ENCODE measurements around the gene PITPNB.

PITPNB gene

GRCh38 chr22:27867953-27868731 lies 50.9 kb downstream of the PITPNB start:
- DNase-seq (ENCODE audit: insufficient read length, low spot score) (no peak), FAIRE-seq (no peak)
- TF ChIP-seq POLR2A (IDR thresholded peaks at IDR 0.05; ENCODE audit: low read depth, low read length), result no peak

DNA sequence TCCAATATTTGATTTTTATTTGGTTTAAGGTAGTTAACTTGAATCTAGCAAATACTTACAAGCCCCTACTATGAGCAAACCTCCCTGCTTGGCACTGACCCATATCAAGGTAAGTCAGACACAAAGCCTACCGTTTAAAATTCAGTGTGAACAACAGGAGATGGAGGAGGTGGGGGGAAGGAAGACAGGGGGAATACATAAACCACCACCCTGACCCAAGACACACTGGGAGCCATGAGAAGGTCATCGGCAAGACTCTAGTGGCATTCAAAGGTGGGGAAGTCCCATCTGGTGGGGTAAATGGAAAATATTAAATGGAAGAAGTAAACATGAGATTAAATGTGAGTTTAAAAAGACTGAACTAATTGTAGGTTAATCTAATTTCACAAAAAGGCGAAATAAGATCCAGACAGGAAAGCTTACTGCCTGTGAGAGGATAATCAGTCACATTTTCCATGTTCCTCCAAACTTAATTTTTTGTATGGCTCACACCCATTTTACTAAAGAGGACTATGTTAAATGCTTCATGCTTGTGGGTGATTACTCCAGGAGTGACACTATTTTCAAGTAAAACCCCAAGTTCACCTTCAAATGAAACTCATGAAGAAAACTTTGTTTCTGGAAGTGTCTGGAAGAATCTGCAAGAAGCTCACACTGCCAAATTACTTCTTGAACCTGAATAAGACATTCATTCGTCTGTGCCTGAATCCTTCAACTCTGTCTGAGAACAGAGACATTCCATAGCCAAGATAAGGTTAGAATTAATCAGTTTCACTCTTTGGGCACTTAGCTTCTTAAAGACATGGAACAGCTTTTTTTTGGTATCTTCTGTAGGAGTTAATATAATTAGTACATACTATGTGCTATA lies 51.7 kb downstream of the PITPNB start:
- TF ChIP-seq POLR2A (IDR thresholded peaks at IDR 0.05; ENCODE audit: low read depth, low read length), result no peak
- DNase-seq (ENCODE audit: insufficient read length, low spot score), result no peak
- FAIRE-seq, result no peak

- TF ChIP-seq POLR2A (IDR thresholded peaks at IDR 0.05; ENCODE audit: low read depth, low read length), result no peak
- no peak for DNase-seq (ENCODE audit: insufficient read length, low spot score)
- FAIRE-seq, result no peak
Measured at GRCh38 chr22:27866135-27867084, 52.6 kb downstream of the PITPNB start.

DNA sequence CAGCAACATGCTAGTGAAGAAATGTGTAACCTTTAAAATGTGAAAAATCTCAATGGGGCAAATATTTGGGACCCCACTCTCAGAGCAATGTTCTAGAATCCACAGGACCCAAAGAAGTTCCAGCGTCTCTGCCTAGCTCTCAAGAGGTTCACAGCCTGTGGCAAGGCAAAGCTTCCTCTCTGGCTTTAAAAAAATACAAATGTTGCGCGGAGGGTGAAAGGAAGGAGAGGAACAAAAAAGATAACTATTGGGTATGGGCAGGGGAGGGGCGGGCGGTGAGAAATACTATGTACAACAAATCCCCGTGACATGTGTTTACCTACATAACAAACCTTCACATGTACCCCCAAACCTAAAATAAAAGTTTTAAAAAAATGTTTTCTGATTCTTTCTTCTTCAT lies 53.6 kb downstream of the PITPNB start:
- TF ChIP-seq POLR2A (IDR thresholded peaks at IDR 0.05; ENCODE audit: low read depth, low read length), result no peak
- no peak for DNase-seq (ENCODE audit: insufficient read length, low spot score)
- FAIRE-seq, result no peak

- no peak for DNase-seq (ENCODE audit: insufficient read length, low spot score)
- FAIRE-seq, result no peak
- TF ChIP-seq POLR2A (IDR thresholded peaks at IDR 0.05; ENCODE audit: low read depth, low read length), result no peak
Measured at GRCh38 chr22:27863556-27863955, 55.5 kb downstream of the PITPNB start.

GRCh38 chr22:27863001-27863400 lies 56.1 kb downstream of the PITPNB start:
- no peak for TF ChIP-seq POLR2A (IDR thresholded peaks at IDR 0.05; ENCODE audit: low read depth, low read length)
- DNase-seq (ENCODE audit: insufficient read length, low spot score) (no peak), FAIRE-seq (no peak)

- no peak for FAIRE-seq
- TF ChIP-seq POLR2A (IDR thresholded peaks at IDR 0.05; ENCODE audit: low read depth, low read length), result no peak
- no peak for DNase-seq (ENCODE audit: insufficient read length, low spot score)
Measured at GRCh38 chr22:27859336-27859735, 59.7 kb downstream of the PITPNB start.

DNA sequence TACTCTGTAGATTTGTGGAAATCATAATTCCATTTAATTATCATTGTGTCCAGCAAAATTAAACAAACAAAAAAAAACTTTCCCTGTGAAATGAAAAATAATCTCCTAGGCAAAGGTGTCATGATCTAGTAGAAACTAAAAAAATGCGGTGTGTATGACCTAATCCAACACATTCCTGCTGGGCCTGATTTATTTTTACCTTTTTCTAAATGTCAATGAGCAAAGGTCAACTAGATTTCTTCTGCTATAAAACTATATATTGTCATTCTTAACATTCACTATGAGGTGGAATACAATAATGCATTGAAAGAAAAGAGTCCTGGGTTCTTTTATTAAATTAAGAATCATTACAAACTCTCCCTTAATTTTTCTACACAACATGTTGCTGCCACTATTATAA lies 60.4 kb downstream of the PITPNB start:
- DNase-seq (ENCODE audit: insufficient read length, low spot score) (no peak), FAIRE-seq (no peak)
- TF ChIP-seq POLR2A (IDR thresholded peaks at IDR 0.05; ENCODE audit: low read depth, low read length), result no peak

GRCh38 chr22:27857443-27857842 lies 61.6 kb downstream of the PITPNB start:
- no peak for TF ChIP-seq POLR2A (IDR thresholded peaks at IDR 0.05; ENCODE audit: low read depth, low read length)
- no peak for FAIRE-seq
- DNase-seq (ENCODE audit: insufficient read length, low spot score), result no peak

- FAIRE-seq (no peak), DNase-seq (ENCODE audit: insufficient read length, low spot score) (no peak)
- no peak for TF ChIP-seq POLR2A (IDR thresholded peaks at IDR 0.05; ENCODE audit: low read depth, low read length)
Measured at GRCh38 chr22:27856386-27856785, 62.7 kb downstream of the PITPNB start.

DNA sequence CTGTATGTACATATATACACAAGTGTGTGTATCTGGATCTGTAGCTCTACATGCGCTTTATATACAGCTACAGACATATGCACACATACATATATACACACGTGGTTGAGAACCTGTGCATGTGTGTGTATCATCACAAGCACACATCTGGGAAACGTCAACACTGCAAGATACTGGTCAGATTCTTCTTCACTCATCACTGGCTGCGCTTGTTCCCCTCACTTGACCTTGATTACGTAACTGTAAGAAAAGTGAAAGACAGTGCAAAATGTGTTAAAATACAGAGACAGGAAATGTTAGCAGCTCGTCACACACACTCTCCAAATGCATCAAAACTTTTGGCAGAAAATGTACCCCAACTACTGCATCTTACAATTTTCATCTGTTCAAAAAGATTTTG lies 65.6 kb downstream of the PITPNB start:
- DNase-seq (ENCODE audit: insufficient read length, low spot score), result no peak

DNA sequence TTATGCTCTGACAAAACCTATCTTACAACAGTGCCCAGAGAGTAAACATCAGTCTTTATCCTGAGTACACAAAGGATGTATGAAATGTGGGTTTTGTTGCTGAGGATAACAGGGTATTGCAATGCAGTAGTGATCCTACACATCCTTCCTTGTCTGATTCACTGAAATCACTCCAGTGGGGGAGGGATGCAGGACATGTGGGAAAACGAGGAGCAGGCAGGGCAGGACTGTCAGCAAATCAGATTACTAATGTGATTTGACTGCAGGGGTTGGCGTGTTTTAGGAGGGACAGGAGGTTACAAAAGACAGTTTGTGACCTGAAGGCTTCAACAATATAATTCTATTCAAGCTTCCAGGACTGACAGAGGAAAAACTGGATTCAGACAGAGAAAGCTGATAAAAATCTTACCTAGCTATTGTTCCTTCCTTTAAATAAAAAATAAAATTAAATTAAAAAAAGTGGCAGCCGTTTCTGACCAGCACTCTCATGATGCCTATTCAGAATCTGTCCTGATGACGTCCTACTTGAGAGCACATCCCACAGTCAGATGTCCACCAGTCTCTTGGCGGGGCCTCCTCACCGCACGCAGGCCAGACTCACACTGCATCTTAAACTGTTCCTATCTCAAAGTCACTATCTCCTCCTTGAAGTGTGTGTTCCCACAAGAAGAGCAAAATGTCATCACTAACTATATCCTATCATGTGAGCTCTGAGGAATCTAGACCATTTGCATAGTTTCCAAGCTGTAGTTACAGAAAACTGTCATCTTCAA lies 66.9 kb downstream of the PITPNB start:
- no peak for FAIRE-seq
- no peak for DNase-seq (ENCODE audit: insufficient read length, low spot score)
- TF ChIP-seq POLR2A (IDR thresholded peaks at IDR 0.05; ENCODE audit: low read depth, low read length), result no peak

More for the DNA sequence above, 65.6 kb downstream of the PITPNB start:
- no peak for FAIRE-seq
- TF ChIP-seq POLR2A (IDR thresholded peaks at IDR 0.05; ENCODE audit: low read depth, low read length), result no peak

DNA sequence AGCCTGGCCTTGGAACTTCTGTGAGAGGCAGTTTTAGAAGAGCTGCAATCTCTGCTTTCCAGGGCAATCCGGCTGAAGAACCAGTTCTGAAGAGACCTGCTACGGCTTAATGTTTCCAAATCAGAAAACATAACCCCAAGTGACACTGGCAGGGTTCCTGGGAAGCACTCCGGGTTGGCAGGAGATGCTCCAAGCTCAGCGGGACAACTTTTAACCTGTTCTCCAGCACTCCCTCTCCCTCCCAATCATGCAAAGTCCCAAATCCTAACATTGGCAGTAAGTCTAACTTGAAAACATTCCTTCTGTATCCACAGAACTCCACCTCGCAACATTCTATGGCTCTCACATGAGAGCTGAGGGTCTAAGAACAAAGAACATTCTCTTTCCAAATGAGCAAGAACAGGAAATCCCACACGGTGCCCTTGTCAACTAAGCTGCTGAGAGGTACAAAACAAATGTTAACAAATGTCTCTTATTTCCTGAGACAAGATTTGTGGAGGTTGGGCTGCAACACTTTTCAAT lies 69.0 kb downstream of the PITPNB start:
- FAIRE-seq (no peak), DNase-seq (ENCODE audit: insufficient read length, low spot score) (no peak)
- TF ChIP-seq POLR2A (IDR thresholded peaks at IDR 0.05; ENCODE audit: low read depth, low read length), result no peak
